ES-I3 (cell line): ENCODE measurements around the gene PNLDC1.
"Not testable (repeated sequence)": the region's sequence is repeated elsewhere in the genome, so short reads cannot be mapped to it uniquely, and the experiment has no call there.

Source experiments
- H3K36me3 ChIP-seq: 2 replicates; pipeline ENCODE4 v1.6.1; 2013; ENCODE audit warnings: mild to moderate bottlenecking, low read length, control low read depth, moderate library complexity; ENCODE audit not compliant: insufficient read depth
- H3K4me1 ChIP-seq: 2 replicates; pipeline ENCODE4 v1.6.1; 2013; ENCODE audit warnings: mild to moderate bottlenecking, control low read depth, low read length; ENCODE audit not compliant: insufficient read depth
- H3K9ac ChIP-seq: 2 replicates; pipeline ENCODE4 v1.6.1; 2013; ENCODE audit warnings: low read depth, mild to moderate bottlenecking, low read length, moderate library complexity
- H3K9me3 ChIP-seq: 2 replicates; pipeline ENCODE4 v1.6.1; 2013; ENCODE audit warnings: mild to moderate bottlenecking, low read length, moderate library complexity; ENCODE audit not compliant: control insufficient read depth, insufficient read depth

Gene PNLDC1

DNA sequence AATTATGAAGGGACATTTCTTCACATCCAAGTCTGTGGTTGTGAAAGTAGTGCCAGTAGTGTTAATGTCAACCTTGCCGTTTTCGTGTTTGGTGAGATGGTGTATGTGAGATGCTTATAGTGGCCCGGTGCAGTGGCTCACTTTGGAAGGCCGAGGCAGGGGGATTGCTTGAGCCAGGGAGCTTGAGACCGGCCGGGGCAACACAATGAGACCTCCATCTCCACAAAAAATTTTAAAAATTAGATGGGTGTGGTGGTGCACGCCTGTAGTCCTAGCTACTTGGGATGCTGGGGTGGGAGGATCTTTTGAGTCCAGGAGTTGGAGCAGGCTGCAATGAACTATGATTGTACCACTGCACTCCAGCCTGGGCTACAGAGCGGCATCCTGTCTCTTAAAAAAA lies 37.4 kb downstream of the PNLDC1 start:
- 0 out of 2 replicates have a peak, but pooled peaks cover 8% of the 10 kb centered on the region for H3K4me1 ChIP-seq
- no peaks in the 10 kb centered on the region for H3K9me3 ChIP-seq
- H3K36me3 ChIP-seq = no peaks in the 10 kb centered on the region
- H3K9ac ChIP-seq = no peak overlapping the region

- Histone ChIP-seq H3K9ac (no peak overlapping the region), H3K9me3 (no peaks in the 10 kb centered on the region), H3K4me1 (0 out of 2 replicates have a peak, but pooled peaks cover 8% of the 10 kb centered on the region), H3K36me3 (no peaks in the 10 kb centered on the region)
These were observed 38.1 kb downstream of the PNLDC1 start for GRCh38 chr6:159838020-159838744.

DNA sequence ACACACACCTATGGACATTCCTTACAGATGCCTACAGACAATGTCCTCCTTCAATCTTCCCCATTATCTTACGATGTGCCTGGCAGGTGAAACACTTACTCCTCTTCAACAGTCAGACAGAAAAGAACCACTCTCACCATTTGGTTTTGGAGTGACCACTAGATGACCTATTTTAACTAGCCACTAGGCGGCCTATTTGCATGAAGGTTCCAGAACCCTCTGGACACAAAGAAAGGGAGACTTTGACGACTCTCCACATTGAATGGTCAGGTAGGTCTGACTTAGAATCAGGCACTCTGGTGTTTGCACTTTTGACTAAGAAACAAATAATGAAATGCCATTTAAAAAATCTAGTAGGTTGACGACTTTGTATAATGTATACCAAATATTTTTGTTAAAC lies 42.0 kb downstream of the PNLDC1 start:
- H3K36me3 ChIP-seq = no peaks in the 10 kb centered on the region
- peaks cover 3% of the 10 kb centered on the region; the same call in 1 of the 2 replicates for H3K9me3 ChIP-seq
- no peaks in the 10 kb centered on the region for H3K4me1 ChIP-seq
- no peak overlapping the region for H3K9ac ChIP-seq

DNA sequence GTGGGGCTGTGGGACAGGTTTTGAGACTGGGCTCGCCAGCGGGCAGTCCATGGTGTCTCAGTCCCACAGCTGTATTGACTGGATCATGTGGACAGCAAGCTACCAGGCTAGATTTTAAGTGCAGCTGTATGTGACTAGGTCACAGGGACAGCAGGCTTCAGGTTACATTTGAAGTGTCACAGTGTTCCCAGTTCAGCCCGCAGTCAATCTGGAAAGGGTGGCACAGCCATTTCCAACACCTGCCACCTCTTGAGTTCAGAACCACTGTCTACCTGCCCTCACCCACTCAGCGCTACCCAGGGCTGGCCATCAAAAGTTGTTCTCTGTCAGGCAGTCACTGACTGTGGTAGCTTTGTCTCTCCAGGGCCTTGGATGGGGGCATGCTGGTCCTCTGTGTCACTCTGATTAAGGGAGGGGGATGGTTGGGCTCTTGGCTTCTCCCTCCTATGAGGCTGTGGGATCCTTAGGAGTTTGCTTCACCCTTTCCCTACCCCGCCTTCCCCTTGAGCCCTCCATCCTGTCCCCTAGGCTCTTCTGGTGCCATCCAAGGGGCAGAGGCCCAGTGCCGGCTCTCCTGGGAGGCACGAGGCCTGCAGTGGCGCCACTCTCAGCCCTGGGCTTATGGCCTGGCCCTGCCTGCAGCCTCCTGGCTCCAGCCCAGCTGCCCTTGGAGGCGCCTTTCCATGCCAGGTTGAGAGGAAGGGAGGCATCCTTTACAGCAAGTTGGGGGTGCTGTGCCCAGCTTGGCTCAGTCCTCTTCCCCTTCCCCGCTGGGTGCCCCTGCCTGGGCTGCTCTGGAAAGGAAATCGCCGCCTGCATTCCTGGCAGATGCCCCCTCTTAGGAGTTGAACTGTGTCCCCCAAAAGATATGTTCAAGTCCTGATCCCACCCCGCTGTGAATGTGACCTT lies 44.9 kb downstream of the PNLDC1 start:
- H3K4me1 ChIP-seq = no peaks in the 10 kb centered on the region
- no peak overlapping the region for H3K9ac ChIP-seq
- H3K36me3 ChIP-seq = no peaks in the 10 kb centered on the region
- H3K9me3 ChIP-seq = peaks cover 3% of the 10 kb centered on the region

DNA sequence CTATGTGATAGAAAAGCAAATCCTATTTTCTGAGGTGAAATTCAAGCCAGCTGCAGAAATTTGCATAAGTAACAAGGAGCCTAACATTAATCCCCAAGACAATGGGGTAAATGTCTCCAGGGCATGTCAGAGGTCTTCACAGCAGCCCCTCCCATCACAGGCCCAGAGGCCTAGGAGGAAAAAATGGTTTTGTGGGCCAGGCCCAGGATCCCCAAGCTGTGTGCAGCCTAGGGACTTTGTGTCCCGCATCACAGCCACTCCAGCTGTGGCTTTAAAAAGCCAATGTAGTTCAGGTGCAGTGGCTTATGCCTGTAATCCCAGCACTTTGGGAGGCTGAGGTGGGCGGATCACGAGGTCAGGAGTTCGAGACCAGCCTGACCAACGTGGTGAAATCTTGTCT lies 48.5 kb downstream of the PNLDC1 start:
- not testable (repeated sequence) for H3K9ac ChIP-seq, H3K36me3 ChIP-seq, H3K4me1 ChIP-seq, H3K9me3 ChIP-seq

- H3K36me3 ChIP-seq, H3K9ac ChIP-seq, H3K4me1 ChIP-seq, H3K9me3 ChIP-seq: not testable (repeated sequence)
These were observed 49.8 kb downstream of the PNLDC1 start for GRCh38 chr6:159849851-159850250.

DNA sequence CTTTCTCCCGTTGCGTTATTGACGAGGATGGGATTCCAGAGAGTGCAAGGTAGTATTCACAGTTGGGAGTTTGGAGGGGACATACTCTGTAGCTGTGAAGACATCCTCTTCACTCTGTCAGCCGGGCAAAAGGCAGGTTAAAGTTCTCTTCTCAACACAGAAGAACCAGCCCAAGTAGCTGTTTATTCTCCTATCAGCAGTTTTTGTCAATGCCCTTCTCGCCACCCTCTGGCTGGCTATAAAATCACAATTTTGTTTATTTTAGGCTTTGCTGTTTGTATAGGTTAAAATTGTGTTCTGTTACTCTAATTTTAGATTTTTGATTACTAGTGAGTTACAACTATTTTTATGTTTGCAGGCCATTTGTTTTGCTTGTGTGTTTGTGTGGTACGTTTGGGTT lies 52.8 kb downstream of the PNLDC1 start:
- no peak overlapping the region for H3K9ac ChIP-seq
- H3K4me1 ChIP-seq = no peaks in the 10 kb centered on the region
- no peaks in the 10 kb centered on the region for H3K36me3 ChIP-seq
- H3K9me3 ChIP-seq = no peaks in the 10 kb centered on the region; the same call in none of the 2 replicates

DNA sequence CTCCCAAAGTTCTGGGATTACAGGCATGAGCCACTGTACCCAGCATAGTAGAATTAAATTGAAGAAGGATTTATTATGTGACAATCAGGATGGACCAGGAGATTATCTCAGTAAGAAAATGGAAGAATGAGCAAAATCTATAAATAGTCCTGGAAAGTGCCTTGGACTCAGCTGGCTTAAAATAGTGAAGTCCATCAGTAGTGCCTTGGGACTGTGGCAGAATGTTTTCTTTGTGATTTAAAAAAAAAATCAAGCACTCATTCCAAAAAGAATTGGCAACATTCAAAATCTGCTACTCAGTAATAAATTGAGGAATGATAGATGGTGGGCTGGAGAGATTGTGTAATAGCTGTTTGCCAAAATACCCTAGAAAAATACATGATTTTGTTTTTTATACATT lies 53.7 kb downstream of the PNLDC1 start:
- no peaks in the 10 kb centered on the region for H3K4me1 ChIP-seq
- no peak overlapping the region for H3K9ac ChIP-seq
- H3K9me3 ChIP-seq = no peaks in the 10 kb centered on the region; the same call in 1 of the 2 replicates
- no peaks in the 10 kb centered on the region for H3K36me3 ChIP-seq

- H3K9me3 ChIP-seq = no peaks in the 10 kb centered on the region
- H3K4me1 ChIP-seq = no peaks in the 10 kb centered on the region
- H3K36me3 ChIP-seq = no peaks in the 10 kb centered on the region
- H3K9ac ChIP-seq = no peak overlapping the region
These were observed 54.9 kb downstream of the PNLDC1 start for GRCh38 chr6:159854959-159855358.

DNA sequence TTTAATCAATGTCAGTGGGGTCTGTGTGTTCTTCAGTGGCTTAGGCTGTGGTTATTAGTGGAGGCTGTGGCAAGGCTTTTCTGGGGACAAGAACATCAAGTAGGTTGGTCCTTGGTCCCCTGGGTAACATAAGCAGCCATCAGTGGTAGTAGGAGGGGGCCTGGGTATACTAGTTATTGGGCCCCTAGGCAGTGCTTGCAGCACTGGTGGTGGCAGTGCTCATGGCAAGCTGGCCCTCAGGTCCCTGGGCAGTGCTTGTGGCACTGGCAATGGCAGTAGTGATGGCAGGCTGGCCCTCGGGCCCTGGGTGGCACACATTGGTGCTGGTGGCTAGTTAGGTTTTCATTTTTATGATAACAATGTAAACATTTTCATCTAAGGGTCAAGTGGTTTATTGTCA lies 58.2 kb downstream of the PNLDC1 start:
- no peaks in the 10 kb centered on the region for H3K9me3 ChIP-seq
- no peak overlapping the region for H3K9ac ChIP-seq
- no peaks in the 10 kb centered on the region for H3K4me1 ChIP-seq
- H3K36me3 ChIP-seq = no peaks in the 10 kb centered on the region

DNA sequence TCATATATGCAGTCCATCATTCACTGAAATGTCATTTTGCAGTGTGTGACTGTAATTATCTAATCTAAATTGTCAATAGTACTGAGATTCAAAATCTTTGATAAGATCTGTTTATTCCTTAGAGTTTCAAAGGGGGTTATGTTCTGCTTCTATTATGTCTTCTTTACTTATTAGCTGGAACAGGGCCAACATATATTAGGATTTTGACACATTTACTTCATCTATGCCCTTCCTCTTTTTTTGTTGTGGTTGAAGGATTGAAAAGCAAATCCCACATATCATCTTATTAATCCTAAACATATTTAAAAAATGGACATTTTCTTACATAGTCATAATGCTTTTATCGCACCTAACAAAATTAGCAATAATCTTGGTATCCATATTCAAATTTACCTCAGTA lies 60.4 kb downstream of the PNLDC1 start:
- Histone ChIP-seq H3K9me3 (no peaks in the 10 kb centered on the region), H3K9ac (no peak overlapping the region), H3K4me1 (no peaks in the 10 kb centered on the region), H3K36me3 (no peaks in the 10 kb centered on the region)

DNA sequence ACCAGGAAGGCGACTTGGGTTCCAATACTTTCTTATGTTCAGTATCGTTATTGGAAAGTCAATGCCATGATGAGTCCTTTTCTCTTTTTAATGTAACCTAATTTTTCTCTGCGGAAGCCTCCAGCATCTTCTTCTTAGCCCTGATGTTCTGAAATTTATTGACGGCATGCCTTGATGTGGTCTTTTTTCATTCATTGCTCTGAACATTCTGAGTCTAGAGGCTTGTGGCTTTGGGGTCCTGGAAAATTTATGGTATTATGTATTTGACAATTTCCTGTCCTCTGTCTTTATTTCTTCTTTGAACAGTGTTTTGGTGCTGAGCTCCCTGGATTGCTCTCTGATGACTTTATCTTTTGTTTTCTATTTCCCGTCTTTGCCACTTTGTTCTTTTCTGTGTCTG lies 62.0 kb downstream of the PNLDC1 start:
- H3K9ac ChIP-seq = no peak overlapping the region
- no peaks in the 10 kb centered on the region for H3K9me3 ChIP-seq
- H3K36me3 ChIP-seq = no peaks in the 10 kb centered on the region
- no peaks in the 10 kb centered on the region for H3K4me1 ChIP-seq

DNA sequence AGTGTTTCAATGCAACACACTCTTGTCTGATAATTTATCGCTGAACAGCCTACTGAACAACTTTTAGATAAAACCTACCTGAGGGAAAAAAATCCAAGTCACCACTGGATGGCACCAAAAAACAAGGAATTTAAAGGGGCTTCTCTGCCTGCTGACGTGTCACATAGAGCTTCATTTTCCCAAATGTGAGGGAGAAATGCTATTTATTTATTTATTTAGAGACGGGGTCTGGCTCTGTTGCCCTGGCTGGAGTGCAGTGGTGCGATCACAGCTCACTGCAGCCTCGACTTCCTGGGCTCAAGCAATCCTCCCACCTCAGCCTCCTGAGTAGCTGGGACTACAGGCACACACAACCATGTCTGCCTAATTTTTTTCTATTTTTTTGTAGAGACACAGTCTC lies 63.3 kb downstream of the PNLDC1 start:
- H3K9me3 ChIP-seq, H3K4me1 ChIP-seq, H3K36me3 ChIP-seq, H3K9ac ChIP-seq: not testable (repeated sequence)

- no peaks in the 10 kb centered on the region for H3K36me3 ChIP-seq
- no peaks in the 10 kb centered on the region for H3K9me3 ChIP-seq
- no peaks in the 10 kb centered on the region for H3K4me1 ChIP-seq
- H3K9ac ChIP-seq = no peak overlapping the region
These were observed 65.3 kb downstream of the PNLDC1 start for GRCh38 chr6:159865226-159865920.
